Activated CD8-positive, alpha-beta T cell treated with anti-CD3 and anti-CD28 coated beads for 36 hours (primary cell): ENCODE results near the gene PLEKHA6. TPM values are rescaled to one million over a fixed set of nuclear protein-coding genes. Genes with fewer than 3 reads are reported as not detected.

Source experiments
- ATAC-seq: fragments of 200-7000 bp; cut with Tn5 transposase; one replicate; pipeline ENCODE4 v1.10.0; 2021; ENCODE audit warnings: mild to moderate bottlenecking, moderate library complexity
- CTCF ChIA-PET: fragments of 350-600 bp; sonication (Branson Sonifier 250); formaldehyde crosslinking; loops from one replicate; lab custom pipeline; 2021; ENCODE audit warnings: antibody characterized with exemption; lab: Charles Lee
- POLR2A ChIA-PET: fragments of 350-600 bp; sonication (Branson Sonifier 250); formaldehyde crosslinking; loops from one replicate; lab custom pipeline; 2021; ENCODE audit warnings: antibody characterized with exemption; lab: Charles Lee
- DNase-seq: peaks from one replicate; pipeline ENCODE4 v3.0.0-alpha.2; 2020
- H3K27ac Mint-ChIP-seq: one replicate; pipeline ENCODE4 v1.8.0; 2021; ENCODE audit warnings: mild to moderate bottlenecking, mixed read lengths
- H3K27me3 Mint-ChIP-seq: one replicate; pipeline ENCODE4 v1.8.0; 2021; ENCODE audit warnings: mixed read lengths
- H3K36me3 Mint-ChIP-seq: one replicate; pipeline ENCODE4 v1.8.0; 2021; ENCODE audit warnings: low read depth, mixed read lengths
- H3K4me1 Mint-ChIP-seq: one replicate; pipeline ENCODE4 v1.8.0; 2021; ENCODE audit warnings: low read depth, mixed read lengths
- H3K4me3 Mint-ChIP-seq: one replicate; pipeline ENCODE4 v1.8.0; 2021; ENCODE audit warnings: mild to moderate bottlenecking, moderate library complexity, mixed read lengths
- H3K9me3 Mint-ChIP-seq: one replicate; pipeline ENCODE4 v1.8.0; 2021; ENCODE audit warnings: mixed read lengths
- intact Hi-C: fragments of 100-400 bp; cut with micrococcal nuclease; formaldehyde crosslinking; loops from one replicate; pipeline ENCODE4 v1.10.0; 2022
- total RNA-seq, 2 experiments: library from RNA; stranded (reverse); gene quantifications; one replicate each; pipeline ENCODE4 v1.2.3, GENCODE V29; 2021
- TF ChIP-seq, protein P1 (sequence below): fragments of 200-600 bp; IDR thresholded peaks from one replicate; pipeline ENCODE4 v1.8.0; 2022; ENCODE audit warnings: antibody characterized with exemption, mild to moderate bottlenecking

The PLEKHA6 gene
- total RNA-seq, 2 experiments from 2014 or later, result 3.0 to 3.7 TPM

DNA sequence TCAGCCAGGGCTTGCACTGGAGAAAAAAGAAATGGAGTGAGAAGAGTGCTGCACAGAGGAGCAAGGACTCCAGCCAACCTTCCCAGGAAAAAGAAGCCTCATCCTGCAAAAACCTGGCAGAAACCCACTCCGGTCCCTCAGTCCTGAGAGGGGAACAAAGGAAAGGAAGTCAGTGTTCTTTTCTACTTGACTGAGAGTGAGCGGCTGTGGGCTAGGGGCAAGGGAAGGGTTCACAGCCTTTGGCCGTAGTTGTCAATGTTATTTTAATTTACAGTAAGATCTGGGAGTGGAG, 137.0 kb downstream of the PLEKHA6 start:
- TF ChIP-seq, protein P1, sequence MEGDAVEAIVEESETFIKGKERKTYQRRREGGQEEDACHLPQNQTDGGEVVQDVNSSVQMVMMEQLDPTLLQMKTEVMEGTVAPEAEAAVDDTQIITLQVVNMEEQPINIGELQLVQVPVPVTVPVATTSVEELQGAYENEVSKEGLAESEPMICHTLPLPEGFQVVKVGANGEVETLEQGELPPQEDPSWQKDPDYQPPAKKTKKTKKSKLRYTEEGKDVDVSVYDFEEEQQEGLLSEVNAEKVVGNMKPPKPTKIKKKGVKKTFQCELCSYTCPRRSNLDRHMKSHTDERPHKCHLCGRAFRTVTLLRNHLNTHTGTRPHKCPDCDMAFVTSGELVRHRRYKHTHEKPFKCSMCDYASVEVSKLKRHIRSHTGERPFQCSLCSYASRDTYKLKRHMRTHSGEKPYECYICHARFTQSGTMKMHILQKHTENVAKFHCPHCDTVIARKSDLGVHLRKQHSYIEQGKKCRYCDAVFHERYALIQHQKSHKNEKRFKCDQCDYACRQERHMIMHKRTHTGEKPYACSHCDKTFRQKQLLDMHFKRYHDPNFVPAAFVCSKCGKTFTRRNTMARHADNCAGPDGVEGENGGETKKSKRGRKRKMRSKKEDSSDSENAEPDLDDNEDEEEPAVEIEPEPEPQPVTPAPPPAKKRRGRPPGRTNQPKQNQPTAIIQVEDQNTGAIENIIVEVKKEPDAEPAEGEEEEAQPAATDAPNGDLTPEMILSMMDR, result no peak
- Mint-ChIP-seq H3K27ac (no peak overlapping the region), H3K36me3 (no peaks in the 10 kb centered on the region), H3K9me3 (no peaks in the 10 kb centered on the region), H3K4me3 (no peak overlapping the region), H3K27me3 (no peaks in the 10 kb centered on the region), H3K4me1 (peaks cover 6% of the 10 kb centered on the region)
- intact Hi-C loops, result no loop called here
- no peak for DNase-seq
- ChIA-PET POLR2A (no interaction called here), CTCF (interaction anchor here (1.4 kb wide), 1 partner anchor 16 kb away, joined by 5 read pairs; no protein-coding TSS in a partner anchor)
- ATAC-seq, result no peak

GRCh38 chr1:204222006-204222763, 137.5 kb downstream of the PLEKHA6 start:
- DNase-seq, result no peak
- Mint-ChIP-seq H3K27ac (no peak overlapping the region), H3K36me3 (no peaks in the 10 kb centered on the region), H3K4me1 (peaks cover 6% of the 10 kb centered on the region), H3K27me3 (no peaks in the 10 kb centered on the region), H3K4me3 (no peak overlapping the region), H3K9me3 (no peaks in the 10 kb centered on the region)
- TF ChIP-seq, protein P1, result no peak
- CTCF ChIA-PET, result interaction anchor here (1.4 kb wide), 1 partner anchor 15 kb away, joined by 5 read pairs; no protein-coding TSS in a partner anchor
- intact Hi-C loops, result no loop called here
- POLR2A ChIA-PET, result no interaction called here
- ATAC-seq, result no peak

GRCh38 chr1:204221271-204221670, 138.5 kb downstream of the PLEKHA6 start:
- Mint-ChIP-seq H3K36me3 (no peaks in the 10 kb centered on the region), H3K4me1 (peaks cover 6% of the 10 kb centered on the region), H3K9me3 (no peaks in the 10 kb centered on the region), H3K27me3 (no peaks in the 10 kb centered on the region), H3K4me3 (no peak overlapping the region), H3K27ac (no peak overlapping the region)
- ChIA-PET POLR2A (no interaction called here), CTCF (no interaction called here)
- ATAC-seq, result no peak
- TF ChIP-seq, protein P1, result no peak
- intact Hi-C loops, result no loop called here
- no peak for DNase-seq

GRCh38 chr1:204219971-204220616, 139.6 kb downstream of the PLEKHA6 start:
- ATAC-seq (no peak), DNase-seq (no peak)
- Mint-ChIP-seq H3K4me3 (no peak overlapping the region), H3K27me3 (no peaks in the 10 kb centered on the region), H3K4me1 (peaks cover 6% of the 10 kb centered on the region), H3K27ac (no peak overlapping the region), H3K36me3 (no peaks in the 10 kb centered on the region), H3K9me3 (no peaks in the 10 kb centered on the region)
- TF ChIP-seq, protein P1, result no peak
- intact Hi-C loops, result no loop called here
- CTCF ChIA-PET, result interaction anchor here (3.0 kb wide), 1 partner anchor 13 kb away, joined by 13 read pairs; no protein-coding TSS in a partner anchor
- POLR2A ChIA-PET, result no interaction called here

- CTCF ChIA-PET, result interaction anchor here (3.0 kb wide), 1 partner anchor 12 kb away, joined by 13 read pairs; no protein-coding TSS in a partner anchor
- no peak for ATAC-seq
- no peak for DNase-seq
- POLR2A ChIA-PET, result no interaction called here
- Mint-ChIP-seq H3K27ac (no peak overlapping the region), H3K9me3 (no peaks in the 10 kb centered on the region), H3K4me3 (no peak overlapping the region), H3K27me3 (peaks cover 3% of the 10 kb centered on the region), H3K4me1 (peaks cover 13% of the 10 kb centered on the region), H3K36me3 (no peaks in the 10 kb centered on the region)
- intact Hi-C loops, result no loop called here
- TF ChIP-seq, protein P1, result no peak
These were observed 141.2 kb downstream of the PLEKHA6 start for GRCh38 chr1:204218552-204218951.
